ENCODE measurements around the gene ZBTB16. TPM values are rescaled to one million over a fixed set of nuclear protein-coding genes. Genes with fewer than 3 reads are reported as not detected.
A peak's percentile ranks its signal among the peaks of the same experiment; 100 is the strongest.

Gene ZBTB16
- total and polyA plus RNA-seq, 5 donors: 49.8 to 89.7 (median 75.5) TPM

GRCh38 chr11:114232400-114233059 lies 173.0 kb downstream of the ZBTB16 start:
- Histone ChIP-seq H3K4me1 (ENCODE audit: control insufficient read depth, insufficient read depth, low read length) (peaks cover 28% of the 10 kb centered on the region), H3K27ac (ENCODE audit: low read length) (no peak overlapping the region), H3K4me3 (ENCODE audit: low read length) (no peak overlapping the region), H3K9me3 (ENCODE audit: control insufficient read depth, low read length) (no peaks in the 10 kb centered on the region), H3K27me3 (ENCODE audit: control insufficient read depth, insufficient read depth) (no peaks in the 10 kb centered on the region)
- intact Hi-C loops (cut with DNase I): no loop called here
- ATAC-seq: peak; percentile 45 to 67
- 86% methylated on average over 18 of the region's 18 CpGs for WGBS
- DNase-seq: peak in 1 of 3 donors; percentile 72

GRCh38 chr11:114233755-114234154 lies 174.2 kb downstream of the ZBTB16 start:
- Histone ChIP-seq H3K27ac (ENCODE audit: low read length) (no peak overlapping the region), H3K4me3 (ENCODE audit: low read length) (no peak overlapping the region), H3K9me3 (ENCODE audit: control insufficient read depth, low read length) (no peaks in the 10 kb centered on the region), H3K27me3 (ENCODE audit: control insufficient read depth, insufficient read depth) (no peaks in the 10 kb centered on the region), H3K4me1 (ENCODE audit: control insufficient read depth, insufficient read depth, low read length) (peaks cover 32% of the 10 kb centered on the region)
- intact Hi-C loops (cut with DNase I): no loop called here
- 87% methylated on average over 6 of the region's 6 CpGs for WGBS
- DNase-seq (no peak), ATAC-seq (no peak)

- no peak overlapping the region for H3K27ac ChIP-seq (ENCODE audit: low read length)
- H3K27me3 ChIP-seq (ENCODE audit: control insufficient read depth, insufficient read depth): no peaks in the 10 kb centered on the region
- WGBS: 76% methylated on average over 3 of the region's 3 CpGs
- peaks cover 37% of the 10 kb centered on the region for H3K4me1 ChIP-seq (ENCODE audit: control insufficient read depth, insufficient read depth, low read length)
- intact Hi-C loops (cut with DNase I): no loop called here
- ATAC-seq (peak in 1 of 2 donors; percentile 12), DNase-seq (peak in 1 of 3 donors; percentile 41)
- no peaks in the 10 kb centered on the region for H3K9me3 ChIP-seq (ENCODE audit: control insufficient read depth, low read length)
- H3K4me3 ChIP-seq (ENCODE audit: low read length): no peak overlapping the region
These were observed 177.3 kb downstream of the ZBTB16 start for GRCh38 chr11:114236829-114237228.

- no peaks in the 10 kb centered on the region for H3K9me3 ChIP-seq (ENCODE audit: control insufficient read depth, low read length)
- H3K27me3 ChIP-seq (ENCODE audit: control insufficient read depth, insufficient read depth): no peaks in the 10 kb centered on the region
- 92% methylated on average over 16 of the region's 16 CpGs for whole genome bisulfite sequencing
- no peak for ATAC-seq
- intact Hi-C loops (cut with DNase I): no loop called here
- peak in 1 of 3 donors; percentile 36 for DNase-seq
- peaks cover 37% of the 10 kb centered on the region for H3K4me1 ChIP-seq (ENCODE audit: control insufficient read depth, insufficient read depth, low read length)
- no peak overlapping the region for H3K4me3 ChIP-seq (ENCODE audit: low read length)
- no peak overlapping the region for H3K27ac ChIP-seq (ENCODE audit: low read length)
These were observed 178.1 kb downstream of the ZBTB16 start for GRCh38 chr11:114237321-114238280.

GRCh38 chr11:114239753-114240161 lies 180.2 kb downstream of the ZBTB16 start:
- no peak for DNase-seq
- Histone ChIP-seq H3K9me3 (ENCODE audit: control insufficient read depth, low read length) (no peaks in the 10 kb centered on the region), H3K4me1 (ENCODE audit: control insufficient read depth, insufficient read depth, low read length) (peaks cover 32% of the 10 kb centered on the region), H3K27ac (ENCODE audit: low read length) (no peak overlapping the region), H3K4me3 (ENCODE audit: low read length) (no peak overlapping the region), H3K27me3 (ENCODE audit: control insufficient read depth, insufficient read depth) (no peaks in the 10 kb centered on the region)
- WGBS: 76% methylated on average over 6 of the region's 6 CpGs
- intact Hi-C loops (cut with DNase I): no loop called here
- no peak for ATAC-seq

- DNase-seq: peak in 1 of 3 donors; percentile 65
- ATAC-seq: no peak
- Histone ChIP-seq H3K27me3 (ENCODE audit: control insufficient read depth, insufficient read depth) (no peaks in the 10 kb centered on the region), H3K9me3 (ENCODE audit: control insufficient read depth, low read length) (no peaks in the 10 kb centered on the region), H3K4me3 (ENCODE audit: low read length) (no peak overlapping the region), H3K4me1 (ENCODE audit: control insufficient read depth, insufficient read depth, low read length) (peaks cover 28% of the 10 kb centered on the region), H3K27ac (ENCODE audit: low read length) (no peak overlapping the region)
- intact Hi-C loops (cut with DNase I): no loop called here
- WGBS: 95% methylated on average over 15 of the region's 15 CpGs
These were observed 182.5 kb downstream of the ZBTB16 start for GRCh38 chr11:114242032-114242431.

- intact Hi-C loops (cut with DNase I): no loop called here
- Histone ChIP-seq H3K4me3 (ENCODE audit: low read length) (no peak overlapping the region), H3K27ac (ENCODE audit: low read length) (peak overlapping the region; percentile 60), H3K9me3 (ENCODE audit: control insufficient read depth, low read length) (no peaks in the 10 kb centered on the region), H3K27me3 (ENCODE audit: control insufficient read depth, insufficient read depth) (no peaks in the 10 kb centered on the region), H3K4me1 (ENCODE audit: control insufficient read depth, insufficient read depth, low read length) (peaks cover 17% of the 10 kb centered on the region)
- WGBS: 48% methylated on average over 14 of the region's 14 CpGs
- peak in 2 of 3 donors; percentile 55 to 86 for DNase-seq
- ATAC-seq: peak; percentile 62 to 74
These were observed 184.2 kb downstream of the ZBTB16 start for GRCh38 chr11:114243461-114244372.

- Histone ChIP-seq H3K4me1 (ENCODE audit: control insufficient read depth, insufficient read depth, low read length) (peaks cover 9% of the 10 kb centered on the region), H3K9me3 (ENCODE audit: control insufficient read depth, low read length) (no peaks in the 10 kb centered on the region), H3K27ac (ENCODE audit: low read length) (no peak overlapping the region), H3K27me3 (ENCODE audit: control insufficient read depth, insufficient read depth) (no peaks in the 10 kb centered on the region), H3K4me3 (ENCODE audit: low read length) (no peak overlapping the region)
- 84% methylated on average over 18 of the region's 18 CpGs for WGBS
- intact Hi-C loops (cut with DNase I): no loop called here
- ATAC-seq (no peak), DNase-seq (peak in 1 of 3 donors; percentile 65)
These were observed 185.3 kb downstream of the ZBTB16 start for GRCh38 chr11:114244726-114245394.

GRCh38 chr11:114246321-114247069 lies 187.0 kb downstream of the ZBTB16 start:
- DNase-seq: no peak
- no peak for ATAC-seq
- H3K27me3 ChIP-seq (ENCODE audit: control insufficient read depth, insufficient read depth): no peaks in the 10 kb centered on the region
- WGBS: 94% methylated on average over 8 of the region's 8 CpGs
- H3K4me3 ChIP-seq (ENCODE audit: low read length): no peak overlapping the region
- no peak overlapping the region for H3K27ac ChIP-seq (ENCODE audit: low read length)
- peaks cover 5% of the 10 kb centered on the region for H3K4me1 ChIP-seq (ENCODE audit: control insufficient read depth, insufficient read depth, low read length)
- no peaks in the 10 kb centered on the region for H3K9me3 ChIP-seq (ENCODE audit: control insufficient read depth, low read length)
- intact Hi-C loops (cut with DNase I): no loop called here
